Activated CD4-positive, alpha-beta T cell treated with anti-CD3 and anti-CD28 coated beads, Interleukin-2, amount 10 ng/mL, durations not matched to agents 7 days and 5 days (primary cell): ENCODE measurements around the gene LILRA1. TPM values are rescaled to one million over a fixed set of nuclear protein-coding genes. Genes with fewer than 3 reads are reported as not detected.
"Not testable (repeated sequence)": the region's sequence is repeated elsewhere in the genome, so short reads cannot be mapped to it uniquely, and the experiment has no call there.

ENCODE experiments used
- CTCF ChIA-PET: fragments of 350-600 bp; sonication (Branson Sonifier 250); formaldehyde crosslinking; loops from one replicate; lab custom pipeline; 2021; ENCODE audit warnings: antibody characterized with exemption; lab: Charles Lee
- POLR2A ChIA-PET: fragments of 350-600 bp; sonication (Branson Sonifier 250); formaldehyde crosslinking; loops from one replicate; lab custom pipeline; 2021; ENCODE audit warnings: antibody characterized with exemption; lab: Charles Lee
- DNase-seq: peaks from one replicate; pipeline ENCODE4 v3.0.0-alpha.2; 2020
- H3K27ac Mint-ChIP-seq: one replicate; pipeline ENCODE4 v1.8.0; 2021; ENCODE audit warnings: mild to moderate bottlenecking, moderate library complexity, mixed read lengths
- H3K27me3 Mint-ChIP-seq: one replicate; pipeline ENCODE4 v1.8.0; 2021; ENCODE audit warnings: mixed read lengths
- H3K36me3 Mint-ChIP-seq: one replicate; pipeline ENCODE4 v1.8.0; 2021; ENCODE audit warnings: low read depth, mixed read lengths
- H3K4me1 Mint-ChIP-seq: one replicate; pipeline ENCODE4 v1.8.0; 2021; ENCODE audit warnings: mixed read lengths
- H3K4me3 Mint-ChIP-seq: one replicate; pipeline ENCODE4 v1.8.0; 2021; ENCODE audit warnings: mild to moderate bottlenecking, moderate library complexity, mixed read lengths
- H3K9me3 Mint-ChIP-seq: one replicate; pipeline ENCODE4 v1.8.0; 2021; ENCODE audit warnings: mixed read lengths
- total RNA-seq, 2 experiments: library from RNA; stranded (reverse); gene quantifications; one replicate each; pipeline ENCODE4 v1.2.3, GENCODE V29; 2021

LILRA1 gene
- total RNA-seq, 2 experiments from 2014 or later, result not detected

GRCh38 chr19:54593931-54594626, 647 bp downstream of the LILRA1 start:
- H3K27ac Mint-ChIP-seq, H3K4me3 Mint-ChIP-seq, CTCF ChIA-PET, H3K36me3 Mint-ChIP-seq, H3K4me1 Mint-ChIP-seq, H3K9me3 Mint-ChIP-seq, POLR2A ChIA-PET, DNase-seq: not testable (repeated sequence)
- peaks cover 11% of the 10 kb centered on the region for H3K27me3 Mint-ChIP-seq

DNA sequence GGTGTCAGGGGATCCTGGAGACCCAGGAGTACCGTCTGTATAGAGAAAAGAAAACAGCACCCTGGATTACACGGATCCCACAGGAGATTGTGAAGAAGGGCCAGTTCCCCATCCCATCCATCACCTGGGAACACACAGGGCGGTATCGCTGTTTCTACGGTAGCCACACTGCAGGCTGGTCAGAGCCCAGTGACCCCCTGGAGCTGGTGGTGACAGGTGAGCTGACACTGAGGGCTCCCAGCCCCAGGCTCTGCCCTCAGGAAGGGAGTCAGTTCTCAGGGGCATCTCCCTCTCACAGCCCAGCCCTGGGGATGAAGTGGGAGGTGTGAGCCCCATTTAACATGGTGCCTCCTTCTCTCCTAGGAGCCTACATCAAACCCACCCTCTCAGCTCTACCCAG, 1.3 kb downstream of the LILRA1 start:
- no peak overlapping the region for H3K4me3 Mint-ChIP-seq
- no peak overlapping the region for H3K27ac Mint-ChIP-seq
- no peaks in the 10 kb centered on the region for H3K4me1 Mint-ChIP-seq
- H3K36me3 Mint-ChIP-seq, result no peaks in the 10 kb centered on the region
- CTCF ChIA-PET, result no interaction called here
- no peaks in the 10 kb centered on the region for H3K9me3 Mint-ChIP-seq
- H3K27me3 Mint-ChIP-seq, result peaks cover 9% of the 10 kb centered on the region
- no peak for DNase-seq
- POLR2A ChIA-PET, result no interaction called here

DNA sequence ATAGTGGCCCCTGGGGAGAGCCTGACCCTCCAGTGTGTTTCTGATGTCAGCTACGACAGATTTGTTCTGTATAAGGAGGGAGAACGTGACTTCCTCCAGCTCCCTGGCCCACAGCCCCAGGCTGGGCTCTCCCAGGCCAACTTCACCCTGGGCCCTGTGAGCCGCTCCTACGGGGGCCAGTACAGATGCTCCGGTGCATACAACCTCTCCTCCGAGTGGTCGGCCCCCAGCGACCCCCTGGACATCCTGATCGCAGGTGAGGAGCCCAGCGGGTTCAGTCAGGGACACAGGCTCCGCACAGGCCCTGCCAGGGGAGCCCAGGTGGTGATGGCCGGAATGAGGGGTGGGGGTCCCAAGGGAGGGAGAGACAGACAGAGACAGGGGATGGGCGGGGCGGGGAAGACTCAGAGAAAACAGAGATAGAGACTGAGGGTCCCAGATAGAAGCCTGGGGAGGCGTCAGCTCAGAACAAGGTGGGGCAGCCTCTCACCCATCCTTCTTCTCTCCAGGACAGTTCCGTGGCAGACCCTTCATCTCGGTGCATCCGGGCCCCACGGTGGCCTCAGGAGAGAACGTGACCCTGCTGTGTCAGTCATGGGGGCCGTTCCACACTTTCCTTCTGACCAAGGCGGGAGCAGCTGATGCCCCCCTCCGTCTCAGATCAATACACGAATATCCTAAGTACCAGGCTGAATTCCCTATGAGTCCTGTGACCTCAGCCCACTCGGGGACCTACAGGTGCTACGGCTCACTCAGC, 2.4 kb downstream of the LILRA1 start:
- H3K36me3 Mint-ChIP-seq, H3K4me3 Mint-ChIP-seq, H3K4me1 Mint-ChIP-seq, H3K27ac Mint-ChIP-seq, H3K27me3 Mint-ChIP-seq, POLR2A ChIA-PET, DNase-seq, H3K9me3 Mint-ChIP-seq: not testable (repeated sequence)
- CTCF ChIA-PET, result interaction anchor here (0.6 kb wide), 1 partner anchor 153 kb away, joined by 3 read pairs; no protein-coding TSS in a partner anchor

DNA sequence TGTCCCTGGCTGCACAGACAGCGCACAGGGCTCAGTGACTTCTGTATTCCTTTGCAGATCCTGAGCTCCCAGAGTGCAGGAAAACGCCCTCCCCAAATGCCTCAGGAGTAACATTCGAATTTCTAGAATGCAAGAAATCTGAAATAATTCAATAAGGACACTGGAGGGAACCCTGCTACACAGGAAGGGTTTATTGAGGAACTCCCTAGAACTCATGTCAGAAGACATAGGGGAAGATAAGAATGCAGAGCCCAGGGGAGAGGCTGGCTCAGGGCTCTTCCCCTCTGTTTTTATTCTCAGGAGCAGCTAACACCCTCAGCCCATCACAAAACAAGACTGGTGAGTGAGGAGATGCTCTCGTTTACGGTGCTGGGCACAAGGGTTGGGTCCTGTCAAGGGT, 6.8 kb downstream of the LILRA1 start:
- ChIA-PET POLR2A (no interaction called here), CTCF (no interaction called here)
- no peaks in the 10 kb centered on the region for H3K4me1 Mint-ChIP-seq
- H3K36me3 Mint-ChIP-seq, result no peaks in the 10 kb centered on the region
- H3K4me3 Mint-ChIP-seq, result no peak overlapping the region
- H3K9me3 Mint-ChIP-seq, result peaks cover 2% of the 10 kb centered on the region
- H3K27me3 Mint-ChIP-seq, result peaks cover 20% of the 10 kb centered on the region
- H3K27ac Mint-ChIP-seq, result no peak overlapping the region
- DNase-seq, result no peak

DNA sequence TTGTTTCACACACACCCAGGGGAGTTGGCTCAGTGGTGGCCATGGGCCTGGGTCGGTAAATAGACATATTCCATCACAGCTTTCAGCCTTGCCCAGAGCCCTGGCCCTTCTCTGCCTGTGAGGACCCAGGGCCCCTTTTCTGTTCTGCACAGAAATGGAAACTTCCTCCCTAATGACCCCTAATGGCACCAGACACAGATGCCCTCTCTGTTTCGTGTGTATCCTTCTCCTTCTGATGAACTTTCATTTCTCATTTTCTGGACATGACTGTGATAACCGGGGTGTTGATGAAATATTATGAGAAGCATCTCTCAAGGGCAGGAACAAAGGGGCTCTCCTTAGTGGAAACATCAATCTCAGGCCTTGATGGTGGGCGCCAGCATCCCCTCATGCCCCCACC, 12.8 kb downstream of the LILRA1 start:
- Mint-ChIP-seq H3K4me3 (no peak overlapping the region), H3K27me3 (peaks cover 17% of the 10 kb centered on the region), H3K36me3 (no peaks in the 10 kb centered on the region), H3K27ac (no peak overlapping the region), H3K4me1 (no peaks in the 10 kb centered on the region), H3K9me3 (peaks cover 2% of the 10 kb centered on the region)
- no peak for DNase-seq
- ChIA-PET CTCF (no interaction called here), POLR2A (no interaction called here)

GRCh38 chr19:54606891-54607784, 13.7 kb downstream of the LILRA1 start:
- Mint-ChIP-seq H3K27ac (no peak overlapping the region), H3K27me3 (peaks cover 13% of the 10 kb centered on the region), H3K4me3 (no peak overlapping the region), H3K9me3 (peaks cover 2% of the 10 kb centered on the region), H3K36me3 (no peaks in the 10 kb centered on the region), H3K4me1 (no peaks in the 10 kb centered on the region)
- POLR2A ChIA-PET, result no interaction called here
- CTCF ChIA-PET, result no interaction called here
- DNase-seq, result no peak

GRCh38 chr19:54607785-54608150, 14.3 kb downstream of the LILRA1 start:
- Mint-ChIP-seq H3K27me3 (peaks cover 10% of the 10 kb centered on the region), H3K4me1 (no peaks in the 10 kb centered on the region)

GRCh38 chr19:54608205-54608604, 14.8 kb downstream of the LILRA1 start:
- Mint-ChIP-seq H3K9me3 (peaks cover 2% of the 10 kb centered on the region), H3K27ac (no peak overlapping the region), H3K36me3 (no peaks in the 10 kb centered on the region), H3K4me1 (no peaks in the 10 kb centered on the region), H3K4me3 (no peak overlapping the region), H3K27me3 (peaks cover 9% of the 10 kb centered on the region)
- CTCF ChIA-PET, result no interaction called here
- no peak for DNase-seq
- POLR2A ChIA-PET, result no interaction called here

More at GRCh38 chr19:54607785-54608150, 14.3 kb downstream of the LILRA1 start:
- peaks cover 2% of the 10 kb centered on the region for H3K9me3 Mint-ChIP-seq
- ChIA-PET CTCF (no interaction called here), POLR2A (no interaction called here)
- H3K36me3 Mint-ChIP-seq, result no peaks in the 10 kb centered on the region
- no peak overlapping the region for H3K4me3 Mint-ChIP-seq
- DNase-seq, result no peak
- H3K27ac Mint-ChIP-seq, result no peak overlapping the region

GRCh38 chr19:54608792-54609191, 15.4 kb downstream of the LILRA1 start:
- CTCF ChIA-PET, result no interaction called here
- Mint-ChIP-seq H3K36me3 (no peaks in the 10 kb centered on the region), H3K27me3 (peaks cover 12% of the 10 kb centered on the region), H3K9me3 (peaks cover 2% of the 10 kb centered on the region), H3K4me3 (no peak overlapping the region), H3K4me1 (no peaks in the 10 kb centered on the region), H3K27ac (no peak overlapping the region)
- POLR2A ChIA-PET, result no interaction called here
- DNase-seq, result no peak

DNA sequence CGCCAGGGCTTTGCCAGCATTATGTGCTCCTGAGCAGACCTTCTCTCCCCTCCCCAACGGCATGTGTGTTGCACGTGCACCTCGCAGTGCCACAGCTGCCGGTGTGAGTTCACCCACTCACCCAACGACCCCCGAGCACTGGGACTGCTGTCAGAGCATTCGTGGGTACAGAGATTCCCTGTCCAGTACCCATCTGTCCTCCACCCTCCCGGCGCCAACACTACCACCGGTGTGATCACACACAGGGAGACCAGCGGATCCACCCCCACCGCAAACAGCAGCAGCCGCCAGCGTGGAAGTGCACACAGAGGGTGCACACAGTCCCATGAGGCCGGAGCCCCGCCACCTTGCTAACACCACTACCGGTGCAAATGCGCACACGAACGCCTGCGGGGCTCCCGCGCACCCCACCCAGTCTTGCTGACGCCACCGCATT, 15.9 kb downstream of the LILRA1 start:
- no peaks in the 10 kb centered on the region for H3K4me1 Mint-ChIP-seq
- H3K9me3 Mint-ChIP-seq, result peaks cover 2% of the 10 kb centered on the region
- H3K27ac Mint-ChIP-seq, result no peak overlapping the region
- no peak for DNase-seq
- no peak overlapping the region for H3K4me3 Mint-ChIP-seq
- H3K36me3 Mint-ChIP-seq, result no peaks in the 10 kb centered on the region
- POLR2A ChIA-PET, result no interaction called here
- H3K27me3 Mint-ChIP-seq, result peaks cover 11% of the 10 kb centered on the region
- CTCF ChIA-PET, result no interaction called here

- H3K4me1 Mint-ChIP-seq, result no peaks in the 10 kb centered on the region
- no peak for DNase-seq
- no peaks in the 10 kb centered on the region for H3K36me3 Mint-ChIP-seq
- H3K27ac Mint-ChIP-seq, result no peak overlapping the region
- CTCF ChIA-PET, result no interaction called here
- POLR2A ChIA-PET, result no interaction called here
- no peaks in the 10 kb centered on the region for H3K9me3 Mint-ChIP-seq
- H3K27me3 Mint-ChIP-seq, result peaks cover 17% of the 10 kb centered on the region
- H3K4me3 Mint-ChIP-seq, result no peak overlapping the region
These were observed 19.0 kb downstream of the LILRA1 start for GRCh38 chr19:54612428-54612827.

DNA sequence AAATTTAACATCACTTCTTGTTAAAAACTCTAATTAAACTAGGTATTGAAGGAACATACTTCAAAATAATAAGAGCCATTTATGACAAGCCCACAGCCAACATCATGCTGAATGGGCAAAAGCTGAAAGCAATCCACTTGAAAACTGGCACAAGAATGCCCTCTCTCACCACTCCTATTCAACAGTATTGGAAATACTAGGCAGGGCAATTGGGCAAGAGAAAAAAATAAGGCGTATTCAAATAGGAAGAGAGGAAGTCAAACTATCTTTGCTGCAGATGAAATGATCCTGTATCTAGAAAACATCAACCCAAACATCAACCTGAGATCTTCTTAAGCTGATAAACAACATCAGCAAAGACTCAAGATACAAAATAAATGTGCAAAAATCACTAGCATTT, 21.3 kb downstream of the LILRA1 start:
- no peaks in the 10 kb centered on the region for H3K9me3 Mint-ChIP-seq
- no peak overlapping the region for H3K27ac Mint-ChIP-seq
- H3K27me3 Mint-ChIP-seq, result peaks cover 17% of the 10 kb centered on the region
- no peak for DNase-seq
- H3K4me3 Mint-ChIP-seq, result no peak overlapping the region
- no peaks in the 10 kb centered on the region for H3K36me3 Mint-ChIP-seq
- H3K4me1 Mint-ChIP-seq, result no peaks in the 10 kb centered on the region
- ChIA-PET CTCF (no interaction called here), POLR2A (no interaction called here)

GRCh38 chr19:54616057-54616456, 22.6 kb downstream of the LILRA1 start:
- Mint-ChIP-seq H3K4me1 (no peaks in the 10 kb centered on the region), H3K27ac (no peak overlapping the region), H3K27me3 (peaks cover 20% of the 10 kb centered on the region), H3K36me3 (no peaks in the 10 kb centered on the region), H3K9me3 (no peaks in the 10 kb centered on the region), H3K4me3 (no peak overlapping the region)
- ChIA-PET POLR2A (no interaction called here), CTCF (interaction anchor here (1.3 kb wide), 1 partner anchor 116 kb away, joined by 3 read pairs; no protein-coding TSS in a partner anchor)
- DNase-seq, result no peak
